ENCODE data around the gene CKAP2L.

DNA sequence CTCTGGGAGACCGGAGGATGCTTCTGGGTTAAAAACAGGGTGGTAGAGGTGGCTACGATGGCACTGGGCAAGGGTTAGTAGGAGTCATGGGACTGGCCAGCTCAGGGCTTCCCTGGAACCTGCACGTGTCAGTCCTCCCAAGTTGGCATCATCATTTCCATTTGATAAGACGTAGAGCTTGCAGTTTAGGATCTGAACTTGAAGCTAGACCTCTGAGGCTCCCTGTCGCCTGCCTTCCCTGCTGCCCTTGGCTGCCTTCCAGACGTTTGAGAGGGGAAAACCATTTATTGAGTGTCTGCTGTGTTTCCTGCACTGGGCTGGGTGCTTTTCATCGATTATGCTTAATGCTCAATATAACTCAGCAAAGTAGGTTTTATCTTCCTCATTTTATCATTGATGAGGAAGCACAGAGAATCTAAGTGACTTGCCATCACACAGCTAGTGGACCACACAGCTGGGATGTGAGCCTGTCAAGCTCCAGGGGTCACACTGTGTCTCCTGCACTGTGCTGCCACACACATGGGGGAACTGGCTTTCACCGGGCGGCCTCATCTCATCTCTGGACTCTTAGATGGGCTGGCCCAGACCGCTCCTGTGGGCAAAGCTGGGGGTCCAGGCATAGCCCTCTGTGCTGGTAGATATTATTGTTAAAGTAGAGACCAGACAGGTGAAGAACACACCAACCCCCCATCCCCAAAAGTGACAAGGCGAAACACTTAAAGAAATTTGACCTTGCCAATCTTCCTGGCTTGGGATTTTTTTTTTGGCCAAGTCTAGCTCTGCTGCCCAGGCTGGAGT, 35.8 kb downstream of the CKAP2L start:
- TF ChIP-seq, protein P1, sequence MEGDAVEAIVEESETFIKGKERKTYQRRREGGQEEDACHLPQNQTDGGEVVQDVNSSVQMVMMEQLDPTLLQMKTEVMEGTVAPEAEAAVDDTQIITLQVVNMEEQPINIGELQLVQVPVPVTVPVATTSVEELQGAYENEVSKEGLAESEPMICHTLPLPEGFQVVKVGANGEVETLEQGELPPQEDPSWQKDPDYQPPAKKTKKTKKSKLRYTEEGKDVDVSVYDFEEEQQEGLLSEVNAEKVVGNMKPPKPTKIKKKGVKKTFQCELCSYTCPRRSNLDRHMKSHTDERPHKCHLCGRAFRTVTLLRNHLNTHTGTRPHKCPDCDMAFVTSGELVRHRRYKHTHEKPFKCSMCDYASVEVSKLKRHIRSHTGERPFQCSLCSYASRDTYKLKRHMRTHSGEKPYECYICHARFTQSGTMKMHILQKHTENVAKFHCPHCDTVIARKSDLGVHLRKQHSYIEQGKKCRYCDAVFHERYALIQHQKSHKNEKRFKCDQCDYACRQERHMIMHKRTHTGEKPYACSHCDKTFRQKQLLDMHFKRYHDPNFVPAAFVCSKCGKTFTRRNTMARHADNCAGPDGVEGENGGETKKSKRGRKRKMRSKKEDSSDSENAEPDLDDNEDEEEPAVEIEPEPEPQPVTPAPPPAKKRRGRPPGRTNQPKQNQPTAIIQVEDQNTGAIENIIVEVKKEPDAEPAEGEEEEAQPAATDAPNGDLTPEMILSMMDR (IDR thresholded peaks at IDR 0.05): no peak
- TF ChIP-seq POLR2A (IDR thresholded peaks at IDR 0.05) (no peak), POLR2AphosphoS5 (IDR thresholded peaks at IDR 0.05) (no peak)

Measured in breast epithelium (tissue), 3 donors.